Upper lobe of left lung (tissue), 6 donors: ENCODE results near the gene MPHOSPH9. TPM values are rescaled to one million over a fixed set of nuclear protein-coding genes. Genes with fewer than 3 reads are reported as not detected.
A peak's percentile ranks its signal among the peaks of the same experiment; 100 is the strongest.

Experiments used
- ATAC-seq, 2 donors: fragments of 200-7000 bp; cut with Tn5 transposase; one replicate each; pipeline ENCODE4 v1.9.1; 2022; ENCODE audit warnings: mild to moderate bottlenecking in 2 of 2, moderate library complexity in 2 of 2; ENCODE audit not compliant: low FRiP score in 2 of 2
- DNase-seq, 2 donors: peaks; one replicate each; pipeline ENCODE4 v3.0.0-alpha.2; 2019 to 2020
- H3K27ac ChIP-seq, 4 donors: fragments of 200-600 bp; sonication (generic); one replicate each; pipeline ENCODE4 v1.5.1; 2016 to 2019
- H3K27me3 ChIP-seq, 4 donors: fragments of 200-600 bp; sonication (generic); one replicate each; pipeline ENCODE4 v1.5.1; 2017 to 2019
- H3K36me3 ChIP-seq, 4 donors: fragments of 200-600 bp; sonication (generic); one replicate each; pipeline ENCODE4 v1.5.1; 2016 to 2019
- H3K4me1 ChIP-seq, 4 donors: fragments of 200-600 bp; sonication (generic); one replicate each; pipeline ENCODE4 v1.5.1; 2018 to 2019
- H3K4me3 ChIP-seq, 4 donors: fragments of 200-600 bp; sonication (generic); one replicate each; pipeline ENCODE4 v1.5.1; 2017 to 2019; ENCODE audit warnings: mild to moderate bottlenecking in 2 of 4, moderate library complexity in 1 of 4
- H3K9me3 ChIP-seq, 4 donors: fragments of 200-600 bp; sonication (generic); one replicate each; pipeline ENCODE4 v1.5.1; 2018 to 2019
- CTCF ChIP-seq, 6 experiments: fragments of 450-650 bp in 4 of 6; fragments of 200-600 bp in 2 of 6; sonication (generic) in 2 of 6; IDR thresholded peaks; one replicate each; pipeline ENCODE4 v1.5.1; 2016 to 2019; ENCODE audit warnings: antibody characterized with exemption in 6 of 6
- EP300 ChIP-seq, 4 donors: sonication (generic); formaldehyde crosslinking; IDR thresholded peaks; one replicate each; pipeline ENCODE4 v1.5.1; 2017; ENCODE audit warnings: antibody characterized with exemption in 4 of 4, control low read depth in 2 of 4
- POLR2A ChIP-seq, 4 donors: fragments of 450-650 bp; IDR thresholded peaks; one replicate each; pipeline ENCODE4 v1.5.1; 2016 to 2017; ENCODE audit warnings: antibody characterized with exemption in 4 of 4, mild to moderate bottlenecking in 2 of 4
- POLR2AphosphoS5 ChIP-seq, 2 donors: sonication (generic); formaldehyde crosslinking; IDR thresholded peaks; one replicate each; pipeline ENCODE4 v1.5.1; 2017; ENCODE audit warnings: antibody characterized with exemption in 2 of 2
- WGBS, 2 donors: methylation state at CpG; one replicate each; pipeline ENCODE4 v1.1.5; 2017 to 2018; 5-methylcytosine and 5-hydroxymethylcytosine counted together
- total RNA-seq, 6 donors: library from RNA; depleted of rRNA in 4 of 6; stranded (reverse); fragments of >200 nt in 4 of 6; gene quantifications; one replicate each; pipeline versions ENCODE4 v1.1.0 to v1.2.1, GENCODE V29; 2016 to 2021
- donor health status: DM: no; HTN: no; CAD: no; lungs with moderate emphysema.
- donor health status: DM: no; HTN: yes; CAD: no; lungs with severe emphysema.

The MPHOSPH9 gene
- total RNA-seq, 6 donors from 2014 or later = 12.6 to 82.8 (median 17.6) TPM

GRCh38 chr12:123268850-123269249, 35.9 kb upstream of the MPHOSPH9 start:
- ATAC-seq = no peak
- peak in 1 of 2 donors; percentile 55 for DNase-seq
- Histone ChIP-seq H3K4me1 (peaks cover 33 to 42% (median 36%) of the 10 kb centered on the region in 4 donors), H3K27ac (peak overlapping the region; percentile 66 to 91 (median 86)), H3K4me3 (peak overlapping the region in 3 of 4 donors; percentile 86 to 94 (median 93)), H3K36me3 (peaks cover 0 to 28% (median 16%) of the 10 kb centered on the region in 4 donors), H3K9me3 (no peaks in the 10 kb centered on the region), H3K27me3 (no peaks in the 10 kb centered on the region)
- WGBS, 2 donors = 44 to 59% methylated on average over 6 to 7 of the region's 13 CpGs
- no peak for TF ChIP-seq POLR2A (IDR thresholded peaks at IDR 0.05)
- no peak for TF ChIP-seq POLR2AphosphoS5 (IDR thresholded peaks at IDR 0.05)
- TF ChIP-seq EP300 (IDR thresholded peaks at IDR 0.05) = no peak
- no peak for TF ChIP-seq CTCF (IDR thresholded peaks at IDR 0.05)

- 28% methylated on average over 22 of the region's 36 CpGs; no CpG with 5 or more reads in 1 of the 2 donors for WGBS, 2 donors
- H3K4me3 ChIP-seq = peak overlapping the region in 2 of 4 donors; percentile 7 to 28
- peaks cover 0 to 34% (median 19%) of the 10 kb centered on the region in 4 donors for H3K36me3 ChIP-seq
- no peaks in the 10 kb centered on the region for H3K9me3 ChIP-seq
- TF ChIP-seq CTCF (IDR thresholded peaks at IDR 0.05) = no peak
- TF ChIP-seq POLR2AphosphoS5 (IDR thresholded peaks at IDR 0.05) = peak in 1 of 2 donors; percentile 8
- no peak for TF ChIP-seq EP300 (IDR thresholded peaks at IDR 0.05)
- TF ChIP-seq POLR2A (IDR thresholded peaks at IDR 0.05) = peak in 1 of 4 donors; percentile 17
- H3K27me3 ChIP-seq = no peaks in the 10 kb centered on the region
- H3K27ac ChIP-seq = peak overlapping the region; percentile 66 to 91 (median 86)
- peak; percentile 31 to 80 for DNase-seq
- H3K4me1 ChIP-seq = peaks cover 33 to 42% (median 36%) of the 10 kb centered on the region in 4 donors
- ATAC-seq = peak; percentile 5
Measured at GRCh38 chr12:123267991-123268843, 35.3 kb upstream of the MPHOSPH9 start.

- no peak for ATAC-seq
- TF ChIP-seq POLR2A (IDR thresholded peaks at IDR 0.05) (no peak), POLR2AphosphoS5 (IDR thresholded peaks at IDR 0.05) (no peak), EP300 (IDR thresholded peaks at IDR 0.05) (no peak), CTCF (IDR thresholded peaks at IDR 0.05) (no peak)
- Histone ChIP-seq H3K36me3 (peaks cover 0 to 42% (median 24%) of the 10 kb centered on the region in 4 donors), H3K4me1 (peaks cover 30 to 37% (median 33%) of the 10 kb centered on the region in 4 donors), H3K27me3 (no peaks in the 10 kb centered on the region), H3K27ac (peak overlapping the region; percentile 66 to 91 (median 86)), H3K9me3 (no peaks in the 10 kb centered on the region), H3K4me3 (no peak overlapping the region)
- WGBS, 2 donors = 90 to 91% methylated on average over 5 to 7 of the region's 7 CpGs
- no peak for DNase-seq
Measured at GRCh38 chr12:123267335-123267920, 34.5 kb upstream of the MPHOSPH9 start.

DNA sequence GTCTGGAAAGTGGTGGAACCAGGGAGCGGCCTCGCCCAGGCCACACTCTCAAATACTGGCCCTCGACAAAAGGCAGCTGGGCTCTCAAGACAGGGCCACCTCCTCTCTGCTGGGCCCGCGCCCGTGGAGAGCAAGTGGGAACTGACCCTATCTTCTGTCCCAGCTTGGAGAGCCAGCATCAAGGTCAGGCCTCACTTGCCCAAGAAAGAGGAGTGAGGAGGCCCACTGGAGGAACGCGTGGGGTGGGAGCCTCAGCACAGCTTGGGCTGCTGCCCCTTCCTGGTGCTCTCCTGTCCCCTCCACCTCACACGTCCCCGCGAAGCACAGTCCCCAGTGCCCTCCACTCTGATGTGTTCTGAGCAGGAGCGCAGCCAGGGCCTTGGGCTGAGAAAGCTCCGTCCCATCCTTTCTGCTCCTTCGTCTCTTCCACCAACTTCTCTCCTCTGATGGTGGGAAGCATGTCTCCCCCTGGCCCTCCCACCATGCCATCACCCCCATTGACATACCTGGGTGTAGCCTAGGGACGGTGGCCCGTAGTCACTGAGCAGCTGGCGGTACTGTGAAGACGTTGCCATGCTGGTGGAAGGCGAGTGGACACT, 33.8 kb upstream of the MPHOSPH9 start:
- ATAC-seq (no peak), DNase-seq (peak in 1 of 2 donors; percentile 59)
- H3K36me3 ChIP-seq = peaks cover 0 to 49% (median 31%) of the 10 kb centered on the region in 4 donors
- WGBS, 2 donors = 93 to 96% methylated on average over 17 to 19 of the region's 19 CpGs
- no peaks in the 10 kb centered on the region for H3K9me3 ChIP-seq
- TF ChIP-seq POLR2AphosphoS5 (IDR thresholded peaks at IDR 0.05) (no peak), CTCF (IDR thresholded peaks at IDR 0.05) (no peak), EP300 (IDR thresholded peaks at IDR 0.05) (no peak), POLR2A (IDR thresholded peaks at IDR 0.05) (no peak)
- H3K27me3 ChIP-seq = no peaks in the 10 kb centered on the region
- H3K4me1 ChIP-seq = peaks cover 25 to 32% (median 29%) of the 10 kb centered on the region in 4 donors
- H3K4me3 ChIP-seq = no peak overlapping the region
- H3K27ac ChIP-seq = no peak overlapping the region
